AG10803 (cell line): Measurements from ENCODE around the gene LTBR.
A peak's percentile ranks its signal among the peaks of the same experiment; 100 is the strongest.

Experiments
- DNase-seq: peaks from one replicate; pipeline ENCODE4 v3.0.0; 2010; ENCODE audit warnings: low read depth
- H3K4me3 ChIP-seq: 2 replicates; pipeline ENCODE4 v1.5.1; 2011; ENCODE audit warnings: mild to moderate bottlenecking, low read length, control low read depth
- TF ChIP-seq, protein P1 (sequence below): conservative IDR thresholded peaks from 2 replicates; pipeline ENCODE4 v1.5.1; 2011; ENCODE audit warnings: mild to moderate bottlenecking, low read length, control low read depth, inconsistent platforms

LTBR gene

GRCh38 chr12:6380141-6381121, 3.5 kb upstream of the LTBR start:
- peak; percentile 70 for DNase-seq
- H3K4me3 ChIP-seq = no peak overlapping the region
- TF ChIP-seq, protein P1, sequence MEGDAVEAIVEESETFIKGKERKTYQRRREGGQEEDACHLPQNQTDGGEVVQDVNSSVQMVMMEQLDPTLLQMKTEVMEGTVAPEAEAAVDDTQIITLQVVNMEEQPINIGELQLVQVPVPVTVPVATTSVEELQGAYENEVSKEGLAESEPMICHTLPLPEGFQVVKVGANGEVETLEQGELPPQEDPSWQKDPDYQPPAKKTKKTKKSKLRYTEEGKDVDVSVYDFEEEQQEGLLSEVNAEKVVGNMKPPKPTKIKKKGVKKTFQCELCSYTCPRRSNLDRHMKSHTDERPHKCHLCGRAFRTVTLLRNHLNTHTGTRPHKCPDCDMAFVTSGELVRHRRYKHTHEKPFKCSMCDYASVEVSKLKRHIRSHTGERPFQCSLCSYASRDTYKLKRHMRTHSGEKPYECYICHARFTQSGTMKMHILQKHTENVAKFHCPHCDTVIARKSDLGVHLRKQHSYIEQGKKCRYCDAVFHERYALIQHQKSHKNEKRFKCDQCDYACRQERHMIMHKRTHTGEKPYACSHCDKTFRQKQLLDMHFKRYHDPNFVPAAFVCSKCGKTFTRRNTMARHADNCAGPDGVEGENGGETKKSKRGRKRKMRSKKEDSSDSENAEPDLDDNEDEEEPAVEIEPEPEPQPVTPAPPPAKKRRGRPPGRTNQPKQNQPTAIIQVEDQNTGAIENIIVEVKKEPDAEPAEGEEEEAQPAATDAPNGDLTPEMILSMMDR = no peak

DNA sequence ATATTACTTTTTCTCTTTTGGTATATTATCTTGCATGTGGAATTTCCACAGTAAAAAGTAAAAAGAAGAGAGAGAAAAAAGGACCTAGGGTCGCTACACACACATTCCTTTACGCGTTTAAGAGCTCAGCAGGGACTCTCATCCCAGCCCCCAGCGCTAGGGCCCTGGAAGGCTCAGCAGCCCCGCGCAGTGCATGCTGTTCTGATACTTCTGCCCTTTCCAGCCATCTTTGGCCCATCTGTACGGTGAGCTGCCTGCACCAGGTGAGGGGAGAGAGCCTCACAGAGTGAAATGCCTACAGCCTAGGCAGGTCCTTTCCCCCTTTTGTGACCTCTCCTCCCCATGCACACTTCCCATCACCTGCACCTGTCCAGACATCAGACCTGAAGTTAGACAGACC, 1.6 kb upstream of the LTBR start:
- TF ChIP-seq, protein P1 = no peak

DNA sequence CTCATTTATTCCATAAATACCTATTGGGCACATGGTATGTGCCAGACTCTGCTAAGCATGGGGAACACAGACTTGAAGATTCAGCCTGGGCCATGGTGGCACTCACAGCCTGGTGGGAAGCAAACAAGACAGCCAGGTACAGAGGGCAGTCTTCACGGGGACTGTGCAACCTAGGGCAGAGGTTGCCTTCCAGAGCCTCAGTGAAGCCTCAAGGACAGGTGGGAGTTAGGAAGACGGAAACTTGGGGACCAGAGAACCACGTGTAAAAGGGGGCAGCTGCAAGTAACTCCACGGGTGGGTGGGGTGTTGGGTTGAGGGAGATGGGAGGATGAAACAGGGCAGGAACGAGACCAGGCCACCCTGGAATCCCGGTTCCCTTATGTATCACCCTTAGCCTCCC, 980 bp upstream of the LTBR start:
- H3K4me3 ChIP-seq = peak overlapping the region; percentile 86

More for the DNA sequence above, 1.6 kb upstream of the LTBR start:
- no peak for DNase-seq
- no peak overlapping the region for H3K4me3 ChIP-seq

GRCh38 chr12:6384499-6385436, 806 bp downstream of the LTBR start:
- peak overlapping the region; percentile 86 for H3K4me3 ChIP-seq

More for the DNA sequence above, 980 bp upstream of the LTBR start:
- TF ChIP-seq, protein P1 = no peak
- DNase-seq = no peak

GRCh38 chr12:6386038-6386437, 2.1 kb downstream of the LTBR start:
- 0 out of 2 replicates have a peak overlapping the region, but pooled peaks have one; percentile 7 for H3K4me3 ChIP-seq
- TF ChIP-seq, protein P1 = no peak
- DNase-seq = no peak

More at GRCh38 chr12:6384499-6385436, 806 bp downstream of the LTBR start:
- TF ChIP-seq, protein P1 = no peak
- DNase-seq = no peak

- DNase-seq = no peak
- no peak overlapping the region for H3K4me3 ChIP-seq
- TF ChIP-seq, protein P1 = no peak
Observed at GRCh38 chr12:6386491-6386890, 2.5 kb downstream of the LTBR start.
